B cell (primary cell): ENCODE measurements around the gene MCAM. TPM values are rescaled to one million over a fixed set of nuclear protein-coding genes. Genes with fewer than 3 reads are reported as not detected.

Experiments
- ATAC-seq: fragments of 200-7000 bp; cut with Tn5 transposase; one replicate; pipeline ENCODE4 v1.10.0; 2021; ENCODE audit warnings: low read depth, mild to moderate bottlenecking, moderate number of reproducible peaks, moderate library complexity
- CTCF ChIA-PET: fragments of 350-600 bp; sonication (Branson Sonifier 250); formaldehyde crosslinking; loops from one replicate; lab custom pipeline; 2021; ENCODE audit warnings: antibody characterized with exemption, inconsistent platforms; lab: Charles Lee
- POLR2A ChIA-PET: fragments of 350-600 bp; sonication (Branson Sonifier 250); formaldehyde crosslinking; loops from one replicate; lab custom pipeline; 2021; ENCODE audit warnings: antibody characterized with exemption; lab: Charles Lee
- DNase-seq: peaks from one replicate; pipeline ENCODE4 v3.0.0; 2013
- H2AFZ ChIP-seq: 2 replicates; pipeline ENCODE4 v1.6.1; 2012; ENCODE audit warnings: mild to moderate bottlenecking, low read depth, low read length; ENCODE audit not compliant: insufficient read depth, poor library complexity, severe bottlenecking
- H3K27ac ChIP-seq, 2 donors: 1 replicate in 1 of 2; 2 replicates in 1 of 2; pipeline ENCODE4 v1.5.1; 2012 to 2013; ENCODE audit warnings: low read length in 2 of 2, mild to moderate bottlenecking in 2 of 2, moderate library complexity in 1 of 2
- H3K27me3 ChIP-seq, 4 experiments: fragments of 200-600 bp in 1 of 4; sonication (generic) in 1 of 4; replicated peaks in 1 of 4; 1 replicate in 2 of 4; 2 replicates in 2 of 4; pipeline versions ENCODE4 v1.6.1 to v1.7.0; 2013 to 2016; ENCODE audit warnings: low read length in 3 of 4, mild to moderate bottlenecking in 2 of 4, mixed read lengths in 1 of 4, moderate library complexity in 1 of 4; ENCODE audit not compliant: insufficient read depth in 4 of 4, control insufficient read depth in 3 of 4; ENCODE audit errors: control extremely low read depth in 1 of 4
- H3K36me3 ChIP-seq, 2 experiments: replicated peaks in 1 of 2; 1 replicate in 1 of 2; 2 replicates in 1 of 2; pipeline versions ENCODE4 v1.6.1 to v1.7.1; 2013; ENCODE audit warnings: low read length in 1 of 2; ENCODE audit not compliant: insufficient read depth in 2 of 2, control insufficient read depth in 1 of 2; ENCODE audit errors: control extremely low read depth in 1 of 2, extremely low read depth in 1 of 2
- H3K4me1 ChIP-seq, 2 donors: fragments of 200-600 bp in 1 of 2; sonication (generic) in 1 of 2; 1 replicate in 1 of 2; 2 replicates in 1 of 2; pipeline versions ENCODE4 v1.5.1 to v1.6.1; 2013 to 2017; ENCODE audit warnings: low read length in 2 of 2; ENCODE audit not compliant: control insufficient read depth in 2 of 2, insufficient read depth in 2 of 2
- H3K4me2 ChIP-seq: replicated peaks from 2 replicates; pipeline ENCODE3; 2012; ENCODE audit warnings: mild to moderate bottlenecking, low read depth, low read length; ENCODE audit not compliant: poor library complexity, severe bottlenecking
- H3K4me3 ChIP-seq, 5 experiments: fragments of 200-600 bp in 1 of 5; sonication (generic) in 1 of 5; 1 replicate in 3 of 5; 2 replicates in 2 of 5; pipeline versions ENCODE4 v1.5.1 to v1.7.0; 2011 to 2016; ENCODE audit warnings: low read length in 4 of 5, mild to moderate bottlenecking in 4 of 5, low read depth in 2 of 5, control low read depth in 1 of 5, moderate library complexity in 1 of 5; ENCODE audit not compliant: insufficient read depth in 1 of 5; ENCODE audit errors: control extremely low read depth in 1 of 5, extremely low read depth in 1 of 5
- H3K79me2 ChIP-seq: fragments of 200-600 bp; sonication (generic); one replicate; pipeline ENCODE4 v1.6.0; 2016; ENCODE audit warnings: low read length; ENCODE audit not compliant: control insufficient read depth, insufficient read depth
- H3K9ac ChIP-seq: fragments of 200-600 bp; sonication (generic); 2 replicates; pipeline ENCODE4 v1.6.1; 2017; ENCODE audit warnings: mild to moderate bottlenecking, low read length, moderate library complexity
- H3K9me3 ChIP-seq, 3 donors: one replicate each; pipeline versions ENCODE4 v1.6.1 to v1.7.1; 2013; ENCODE audit warnings: low read length in 2 of 3; ENCODE audit not compliant: control insufficient read depth in 2 of 3, insufficient read depth in 1 of 3; ENCODE audit errors: control extremely low read depth in 1 of 3
- H4K20me1 ChIP-seq: 2 replicates; pipeline ENCODE4 v1.6.0; 2012; ENCODE audit warnings: mild to moderate bottlenecking, low read length; ENCODE audit not compliant: insufficient read depth, control insufficient read depth, poor library complexity, severe bottlenecking
- H3K27ac Mint-ChIP-seq: one replicate; pipeline ENCODE4 v1.8.0; 2021; ENCODE audit warnings: mixed read lengths
- H3K27me3 Mint-ChIP-seq: one replicate; pipeline ENCODE4 v1.8.0; 2021; ENCODE audit warnings: mixed read lengths
- H3K4me1 Mint-ChIP-seq: one replicate; pipeline ENCODE4 v1.8.0; 2021; ENCODE audit warnings: mixed read lengths
- H3K4me3 Mint-ChIP-seq: one replicate; pipeline ENCODE4 v1.8.0; 2021; ENCODE audit warnings: mixed read lengths
- H3K9me3 Mint-ChIP-seq: one replicate; pipeline ENCODE4 v1.8.0; 2022; ENCODE audit warnings: mixed read lengths; ENCODE audit not compliant: insufficient read depth
- CTCF ChIP-seq: fragments of 200-600 bp; IDR thresholded peaks from one replicate; pipeline ENCODE4 v1.8.0; 2022; ENCODE audit warnings: antibody characterized with exemption, mild to moderate bottlenecking
- EZH2 ChIP-seq: IDR thresholded peaks from 2 replicates; pipeline ENCODE4 v1.6.1; 2012; ENCODE audit warnings: borderline replicate concordance, low read depth, mild to moderate bottlenecking, moderate library complexity, low read length; ENCODE audit not compliant: insufficient read depth, poor library complexity, severe bottlenecking
- WGBS: methylation state at CpG from one replicate; pipeline ENCODE4 v1.1.5; 2013; ENCODE audit warnings: missing lambda C conversion rate; ENCODE audit not compliant: insufficient coverage; 5-methylcytosine and 5-hydroxymethylcytosine counted together
- intact Hi-C: fragments of 100-400 bp; cut with micrococcal nuclease; formaldehyde crosslinking; loops from one replicate; pipeline ENCODE4 v1.10.0; 2022
- polyA plus RNA-seq: library from polyadenylated mRNA; depleted of rRNA; stranded (reverse); fragments of >200 nt; gene quantifications from 2 replicates; pipeline ENCODE4 v1.2.3, GENCODE V29; 2012
- total RNA-seq, 2 donors: library from RNA; stranded (reverse); fragments of 120-200 nt in 1 of 2; gene quantifications; 1 replicate in 1 of 2; 2 replicates in 1 of 2; pipeline versions ENCODE4 v1.2.3 to v1.2.4, GENCODE V29; 2013 to 2022

The MCAM gene
- total and polyA plus RNA-seq, 2 donors (not counting 1 experiment from before 2014, with no cell fraction given) = 0.42 to 1.1 TPM

GRCh38 chr11:119332111-119332765 lies 15.3 kb upstream of the MCAM start:
- POLR2A ChIA-PET = interaction anchor here (0.6 kb wide), 1 partner anchor 249 kb away, joined by 6 read pairs; no protein-coding TSS in a partner anchor
- DNase-seq = no peak
- Mint-ChIP-seq H3K4me1 (peaks cover 19% of the 10 kb centered on the region), H3K4me3 (peak overlapping the region; percentile 99), H3K9me3 (no peaks in the 10 kb centered on the region), H3K27ac (no peak overlapping the region), H3K27me3 (peaks cover 9% of the 10 kb centered on the region)
- 94% methylated on average over 3 of the region's 4 CpGs for WGBS
- no peaks in the 10 kb centered on the region for H4K20me1 ChIP-seq
- H3K36me3 ChIP-seq = peaks cover 0 to 2% of the 10 kb centered on the region in 2 experiments
- H3K9me3 ChIP-seq = no peaks in the 10 kb centered on the region
- TF ChIP-seq CTCF = no peak
- peaks cover 14% of the 10 kb centered on the region for H3K79me2 ChIP-seq
- H3K4me2 ChIP-seq = no peak overlapping the region
- no peak for ATAC-seq
- no peak overlapping the region for H3K4me3 ChIP-seq
- no peak overlapping the region for H3K9ac ChIP-seq
- no peak overlapping the region for H2AFZ ChIP-seq
- CTCF ChIA-PET = interaction anchor here (1.1 to 2.2 kb wide), 3 partner anchors 9 to 24 kb away, joined by 5 to 11 read pairs (median 6); no protein-coding TSS in a partner anchor
- intact Hi-C loops = no loop called here
- no peaks in the 10 kb centered on the region for H3K27me3 ChIP-seq
- no peak overlapping the region for H3K27ac ChIP-seq
- peaks cover 6 to 13% of the 10 kb centered on the region in 2 donors for H3K4me1 ChIP-seq

- Mint-ChIP-seq H3K4me3 (no peak overlapping the region), H3K4me1 (peaks cover 14% of the 10 kb centered on the region), H3K27ac (no peak overlapping the region), H3K27me3 (peaks cover 9% of the 10 kb centered on the region), H3K9me3 (no peaks in the 10 kb centered on the region)
- Histone ChIP-seq H4K20me1 (no peaks in the 10 kb centered on the region), H3K9me3 (no peaks in the 10 kb centered on the region), H3K4me1 (peaks cover 5 to 10% of the 10 kb centered on the region in 2 donors), H3K4me2 (no peak overlapping the region), H3K36me3 (no peaks in the 10 kb centered on the region), H3K27ac (no peak overlapping the region), H3K4me3 (no peak overlapping the region), H3K27me3 (no peaks in the 10 kb centered on the region), H3K9ac (no peak overlapping the region), H3K79me2 (peaks cover 13% of the 10 kb centered on the region), H2AFZ (no peak overlapping the region)
- DNase-seq (no peak), ATAC-seq (no peak)
- POLR2A ChIA-PET = interaction anchor here (0.7 kb wide), 1 partner anchor 560 kb away, joined by 8 read pairs; no protein-coding TSS in a partner anchor
- WGBS = 33% methylated on average over 1 of the region's 1 CpG
- intact Hi-C loops = no loop called here
- CTCF ChIA-PET = no interaction called here
- TF ChIP-seq CTCF = no peak
- no peak for TF ChIP-seq EZH2
These were observed 13.3 kb upstream of the MCAM start for GRCh38 chr11:119330237-119330636.
